Activated CD8-positive, alpha-beta T cell treated with anti-CD3 and anti-CD28 coated beads, Interleukin-2, amount 10 ng/mL, durations not matched to agents 7 days and 5 days (primary cell): ENCODE data around the gene CNPPD1. TPM values are rescaled to one million over a fixed set of nuclear protein-coding genes. Genes with fewer than 3 reads are reported as not detected.

Source experiments
- ATAC-seq: fragments of 150-1000 bp; cut with Tn5 transposase; one replicate; pipeline ENCODE4 v1.10.0; 2021; ENCODE audit warnings: moderate library complexity
- CTCF ChIA-PET: fragments of 350-600 bp; sonication (Branson Sonifier 250); formaldehyde crosslinking; loops from one replicate; lab custom pipeline; 2021; ENCODE audit warnings: antibody characterized with exemption; lab: Charles Lee
- POLR2A ChIA-PET: fragments of 350-600 bp; sonication (Branson Sonifier 250); formaldehyde crosslinking; loops from one replicate; lab custom pipeline; 2021; ENCODE audit warnings: antibody characterized with exemption; lab: Charles Lee
- DNase-seq: peaks from one replicate; pipeline ENCODE4 v3.0.0-alpha.2; 2020
- H3K27ac Mint-ChIP-seq: one replicate; pipeline ENCODE4 v1.8.0; 2021; ENCODE audit warnings: mild to moderate bottlenecking, mixed read lengths
- H3K27me3 Mint-ChIP-seq: one replicate; pipeline ENCODE4 v1.8.0; 2021; ENCODE audit warnings: low read depth, mixed read lengths
- H3K36me3 Mint-ChIP-seq: one replicate; pipeline ENCODE4 v1.8.0; 2021; ENCODE audit warnings: low read depth, mixed read lengths
- H3K4me1 Mint-ChIP-seq: one replicate; pipeline ENCODE4 v1.8.0; 2021; ENCODE audit warnings: low read depth, mixed read lengths
- H3K4me3 Mint-ChIP-seq: one replicate; pipeline ENCODE4 v1.8.0; 2021; ENCODE audit warnings: mild to moderate bottlenecking, mixed read lengths
- H3K9me3 Mint-ChIP-seq: one replicate; pipeline ENCODE4 v1.8.0; 2022; ENCODE audit warnings: mixed read lengths; ENCODE audit not compliant: insufficient read depth
- total RNA-seq, 2 experiments: library from RNA; stranded (reverse); gene quantifications; one replicate each; pipeline ENCODE4 v1.2.3, GENCODE V29; 2021

The CNPPD1 gene
- total RNA-seq, 2 experiments from 2014 or later: 75.1 to 81.4 TPM

DNA sequence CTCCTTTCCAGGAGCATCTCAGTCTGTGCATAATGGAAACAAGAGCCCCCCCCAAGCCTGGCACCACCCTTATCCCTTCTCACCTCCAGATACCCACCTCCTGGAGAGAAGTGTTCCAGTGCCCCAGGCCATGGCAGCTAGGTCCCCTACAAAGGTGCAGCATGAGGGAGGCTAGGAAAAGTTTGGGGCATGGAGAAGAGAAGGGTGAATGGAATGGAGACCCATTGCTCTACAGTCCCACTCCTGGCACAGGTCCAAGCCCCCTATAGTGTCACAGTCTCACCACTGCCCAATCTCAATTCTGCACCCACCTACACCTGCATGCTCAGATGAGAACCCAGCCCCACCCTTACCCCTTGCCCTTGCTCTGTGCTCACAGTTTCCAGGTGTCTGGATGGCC lies 7.8 kb downstream of the CNPPD1 start:
- no peak overlapping the region for H3K27ac Mint-ChIP-seq
- POLR2A ChIA-PET: no interaction called here

DNA sequence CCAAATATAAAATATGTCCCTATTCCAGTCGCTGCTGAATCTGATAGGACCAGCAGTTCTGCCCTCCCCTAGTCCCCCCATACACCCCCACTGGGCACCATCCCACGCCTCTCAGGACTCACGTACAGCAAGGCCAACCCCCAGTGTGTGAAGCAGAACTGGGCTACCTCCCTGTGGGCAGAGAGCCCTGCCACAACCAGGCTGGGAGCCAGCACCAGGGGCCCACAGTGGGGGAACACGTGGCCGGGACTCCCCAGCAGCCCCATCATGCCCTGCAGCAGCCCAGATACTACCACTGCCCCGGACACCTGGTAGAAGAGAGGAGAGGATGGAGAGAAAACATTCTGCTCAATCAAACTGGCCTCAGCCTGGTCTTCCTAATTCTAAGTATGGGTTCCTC lies 8.2 kb downstream of the CNPPD1 start:
- ChIA-PET CTCF (interaction anchor here (1.0 kb wide), 1 partner anchor 9 kb away, joined by 3 read pairs; no protein-coding TSS in a partner anchor), POLR2A (no interaction called here)
- Mint-ChIP-seq H3K9me3 (no peaks in the 10 kb centered on the region), H3K4me3 (no peak overlapping the region), H3K4me1 (peaks cover 11% of the 10 kb centered on the region), H3K27ac (no peak overlapping the region), H3K36me3 (peaks cover 27% of the 10 kb centered on the region), H3K27me3 (no peaks in the 10 kb centered on the region)
- ATAC-seq (no peak), DNase-seq (no peak)

More for the DNA sequence above, 7.8 kb downstream of the CNPPD1 start:
- no peaks in the 10 kb centered on the region for H3K27me3 Mint-ChIP-seq
- no peaks in the 10 kb centered on the region for H3K9me3 Mint-ChIP-seq
- ATAC-seq (no peak), DNase-seq (no peak)
- peaks cover 29% of the 10 kb centered on the region for H3K36me3 Mint-ChIP-seq
- no peak overlapping the region for H3K4me3 Mint-ChIP-seq
- peaks cover 12% of the 10 kb centered on the region for H3K4me1 Mint-ChIP-seq
- CTCF ChIA-PET: interaction anchor here (1.0 to 3.9 kb wide), 3 partner anchors 9 to 39 kb away, joined by 3 to 49 read pairs (median 3); partner anchors contain the start of gene ZFAND2B

DNA sequence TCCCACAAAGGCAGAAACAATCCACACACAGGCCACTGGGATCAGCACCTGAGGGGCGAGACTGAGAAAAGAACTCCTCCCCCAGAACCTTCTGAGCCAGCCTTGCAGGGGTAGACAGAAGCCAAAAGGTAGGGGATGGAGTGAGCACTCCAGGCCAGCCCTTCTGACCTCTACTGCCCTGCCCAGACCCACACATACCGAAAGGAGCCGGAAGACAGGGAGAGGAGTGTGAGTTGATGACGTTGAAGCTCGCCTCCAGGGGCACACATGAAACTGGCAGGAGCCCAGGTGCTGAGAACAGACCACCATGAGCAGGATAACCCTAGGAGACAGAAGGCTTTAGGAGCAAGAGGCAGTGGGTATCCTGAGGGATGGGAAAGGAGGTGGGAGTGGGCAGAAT lies 8.7 kb downstream of the CNPPD1 start:
- H3K9me3 Mint-ChIP-seq: no peaks in the 10 kb centered on the region
- H3K4me3 Mint-ChIP-seq: no peak overlapping the region
- ChIA-PET CTCF (interaction anchor here (1.0 kb wide), 1 partner anchor 8 kb away, joined by 3 read pairs; no protein-coding TSS in a partner anchor), POLR2A (no interaction called here)
- peaks cover 11% of the 10 kb centered on the region for H3K4me1 Mint-ChIP-seq
- DNase-seq: no peak
- peaks cover 23% of the 10 kb centered on the region for H3K36me3 Mint-ChIP-seq
- ATAC-seq: no peak
- H3K27me3 Mint-ChIP-seq: no peaks in the 10 kb centered on the region
- peak overlapping the region; percentile 18 for H3K27ac Mint-ChIP-seq

DNA sequence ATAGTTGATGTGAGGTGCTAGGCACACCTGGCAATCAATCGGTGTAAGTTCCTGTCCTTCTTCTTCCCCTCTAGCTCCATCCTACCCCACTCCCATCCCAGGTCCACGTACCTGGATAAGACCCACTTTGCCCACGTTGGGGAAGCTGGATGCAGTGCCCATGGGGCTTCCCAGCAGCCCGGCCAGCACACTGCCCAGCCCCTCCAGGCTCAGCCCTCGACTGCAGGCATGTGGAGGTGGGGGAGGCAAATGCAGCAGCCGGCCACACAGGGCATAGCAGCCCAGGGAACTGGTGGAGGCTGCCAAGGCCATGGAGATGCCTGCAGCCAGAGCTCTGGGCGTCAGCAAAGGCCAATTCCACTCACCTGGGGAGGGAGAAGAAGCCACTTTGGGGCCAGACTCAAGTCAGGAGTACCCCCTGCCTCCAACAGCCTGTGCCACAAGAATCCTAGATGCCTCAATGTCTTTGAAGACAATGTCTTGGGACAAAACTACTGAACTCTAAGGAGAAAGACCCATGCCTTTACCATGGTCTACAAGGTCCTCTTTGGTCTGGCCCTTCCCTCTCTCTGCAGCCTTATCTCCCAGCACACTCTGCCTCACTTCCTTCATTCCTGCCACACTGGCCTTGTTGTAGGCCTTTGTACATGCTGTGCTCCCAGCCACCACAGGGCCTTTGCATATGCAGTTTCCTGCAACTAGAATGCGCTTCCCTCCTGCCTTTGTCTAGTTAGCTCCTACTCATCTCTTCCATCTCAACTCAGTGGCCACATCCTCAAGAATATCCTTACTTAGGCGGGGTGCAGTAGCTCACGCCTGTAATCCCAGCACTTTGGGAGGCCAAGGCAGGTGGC lies 11.4 kb downstream of the CNPPD1 start:
- Mint-ChIP-seq H3K27me3 (no peaks in the 10 kb centered on the region), H3K4me1 (peaks cover 8% of the 10 kb centered on the region), H3K9me3 (no peaks in the 10 kb centered on the region), H3K36me3 (peaks cover 4% of the 10 kb centered on the region), H3K27ac (no peak overlapping the region), H3K4me3 (no peak overlapping the region)
- POLR2A ChIA-PET: interaction anchor here (3.7 kb wide), 1 partner anchor 11 kb away, joined by 25 read pairs; the partner anchor contains the start of gene CNPPD1
- CTCF ChIA-PET: interaction anchor here (1.4 to 2.1 kb wide), 2 partner anchors 10 to 129 kb away, joined by 3 to 8 read pairs; no protein-coding TSS in a partner anchor
- ATAC-seq (no peak), DNase-seq (no peak)

DNA sequence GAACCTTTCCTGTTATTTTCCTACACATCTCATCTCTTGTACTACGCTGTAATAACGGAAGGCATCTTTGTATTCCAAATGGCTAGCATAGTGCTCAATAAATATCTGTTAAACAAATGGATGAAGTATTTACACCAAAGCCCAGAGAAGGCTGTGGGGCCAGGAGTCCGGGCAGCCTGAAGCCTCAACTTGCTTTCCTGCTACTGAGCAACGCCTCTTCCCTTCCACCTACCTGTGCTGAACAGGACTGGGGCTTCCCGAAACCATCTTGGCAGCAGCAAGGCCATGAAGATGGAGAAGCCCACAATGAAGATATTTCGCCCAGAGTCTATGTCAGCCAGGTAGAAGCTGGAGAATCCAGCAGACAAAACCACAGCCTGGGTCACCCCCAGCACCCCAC lies 13.6 kb downstream of the CNPPD1 start:
- no peak overlapping the region for H3K27ac Mint-ChIP-seq
- H3K36me3 Mint-ChIP-seq: peaks cover 4% of the 10 kb centered on the region
- H3K4me3 Mint-ChIP-seq: no peak overlapping the region
- ChIA-PET POLR2A (no interaction called here), CTCF (interaction anchor here (1.0 to 1.9 kb wide), 5 partner anchors 8 to 133 kb away, joined by 3 to 4 read pairs (median 4); no protein-coding TSS in a partner anchor)
- H3K4me1 Mint-ChIP-seq: peaks cover 20% of the 10 kb centered on the region
- DNase-seq (no peak), ATAC-seq (no peak)
- H3K27me3 Mint-ChIP-seq: no peaks in the 10 kb centered on the region
- H3K9me3 Mint-ChIP-seq: no peaks in the 10 kb centered on the region

DNA sequence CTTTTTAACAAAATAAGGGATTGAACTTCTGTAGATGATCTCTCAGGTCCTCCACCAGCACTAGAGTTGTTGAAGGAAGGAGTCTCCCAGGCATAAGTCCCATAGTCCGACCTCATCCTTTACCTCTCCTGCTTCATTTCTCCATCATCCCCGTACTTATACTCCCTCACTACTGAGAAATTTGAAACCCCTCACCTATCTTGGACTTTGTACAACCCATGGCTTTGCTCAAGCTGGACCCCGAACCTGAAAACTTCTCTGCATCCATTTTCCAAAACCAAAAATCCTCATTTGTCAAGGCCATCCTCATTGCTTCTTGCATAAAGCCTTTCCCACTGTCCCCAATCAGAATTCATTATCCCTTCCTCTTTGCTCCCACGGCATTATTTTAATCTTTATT lies 15.6 kb downstream of the CNPPD1 start:
- H3K4me1 Mint-ChIP-seq: peaks cover 20% of the 10 kb centered on the region
- peak overlapping the region; percentile 88 for H3K4me3 Mint-ChIP-seq
- POLR2A ChIA-PET: no interaction called here
- ATAC-seq (no peak), DNase-seq (no peak)
- peak overlapping the region; percentile 95 for H3K27ac Mint-ChIP-seq
- H3K27me3 Mint-ChIP-seq: no peaks in the 10 kb centered on the region
- peaks cover 8% of the 10 kb centered on the region for H3K36me3 Mint-ChIP-seq
- CTCF ChIA-PET: interaction anchor here (2.7 to 6.3 kb wide), 4 partner anchors 21 to 133 kb away, joined by 9 to 93 read pairs (median 20); partner anchors contain the start of genes ABCB6, GLB1L and STK16
- H3K9me3 Mint-ChIP-seq: no peaks in the 10 kb centered on the region

DNA sequence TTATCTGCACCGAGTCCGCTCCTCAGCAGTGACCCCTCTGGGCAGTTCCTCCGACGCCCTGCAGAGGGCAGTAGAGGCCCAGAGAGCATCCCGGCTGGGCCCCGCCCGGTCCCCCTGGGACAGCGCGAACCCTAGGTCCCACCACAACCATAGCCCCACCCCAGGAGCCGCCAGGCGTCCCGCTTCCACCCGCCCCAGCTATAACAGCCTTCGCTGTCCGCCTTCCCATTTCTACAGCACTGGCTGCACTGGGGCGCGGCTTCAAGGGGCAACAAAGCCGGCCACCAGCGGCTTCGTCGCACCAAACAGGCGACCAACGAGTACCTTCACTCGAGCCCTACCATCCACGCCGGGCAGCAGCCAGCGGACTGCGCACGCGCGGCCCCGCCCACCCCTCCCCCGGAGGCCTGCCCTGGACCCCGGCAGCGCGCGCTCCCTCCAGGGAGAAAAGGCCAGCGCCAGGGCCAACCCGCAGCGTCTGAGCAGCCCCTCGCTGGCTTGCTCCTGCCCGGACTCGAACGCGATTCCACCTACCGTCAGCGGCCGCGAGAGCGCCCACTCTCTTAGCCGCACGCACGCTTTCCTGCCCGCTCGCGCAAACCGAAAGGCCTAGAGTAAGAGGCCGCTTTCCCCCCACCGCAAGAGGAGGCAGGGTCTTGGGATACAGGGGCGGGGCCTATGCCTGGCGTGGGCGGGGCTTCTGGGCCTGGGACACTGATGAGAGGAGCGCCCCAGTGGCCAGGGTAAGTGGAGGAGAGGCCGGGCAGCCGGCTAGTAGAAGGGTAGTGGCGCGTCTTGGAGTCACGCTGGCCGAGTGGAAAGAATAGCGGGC lies 16.3 kb downstream of the CNPPD1 start, which contains the start of gene NHEJ1:
Gene NHEJ1 (minus strand): TSS at position 630 of the 832 bp plus-strand sequence. CDS start 2,453 bp downstream, outside the sequence.
- peak within 1 kb of the TSS; percentile 88 for H3K4me3 Mint-ChIP-seq
- peaks cover 8% of the 10 kb centered on the region for H3K36me3 Mint-ChIP-seq
- H3K4me1 Mint-ChIP-seq: peaks cover 20% of the 10 kb centered on the region
- peak within 1 kb of the TSS; percentile 95 for H3K27ac Mint-ChIP-seq
- CTCF ChIA-PET: interaction anchor here (0.6 to 6.3 kb wide), 35 partner anchors 8 to 370 kb away, joined by 3 to 93 read pairs (median 7); partner anchors contain the start of genes ABCB6, ANKZF1, ATG9A and CNPPD1
- no peaks in the 10 kb centered on the region for H3K9me3 Mint-ChIP-seq
- DNase-seq (peak; percentile 94), ATAC-seq (peak; percentile 89)
- POLR2A ChIA-PET: interaction anchor here (0.6 to 1.2 kb wide), 5 partner anchors 15 to 89 kb away, joined by 3 to 5 read pairs (median 3); partner anchors contain the start of genes GLB1L and STK16
- H3K27me3 Mint-ChIP-seq: no peaks in the 10 kb centered on the region

DNA sequence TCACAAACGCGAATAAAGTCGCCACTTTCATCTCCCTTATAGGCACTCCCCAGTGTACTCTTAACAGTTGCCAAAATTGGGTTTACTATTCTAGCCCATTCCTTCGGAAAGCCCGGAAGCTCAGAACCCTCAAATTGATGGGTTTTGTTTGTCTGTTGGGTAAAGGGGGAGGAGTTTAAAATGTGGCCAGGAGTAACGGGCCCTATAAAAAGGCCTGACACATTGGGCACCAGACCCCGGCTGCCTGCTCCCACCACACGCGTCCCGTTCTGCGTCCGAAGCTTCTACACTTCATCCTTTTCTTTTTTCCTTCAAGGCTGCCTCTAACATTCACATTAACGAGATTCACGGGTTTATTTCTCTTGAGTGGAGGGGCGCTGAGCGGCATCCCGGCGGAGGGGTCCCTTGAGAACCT lies 16.9 kb downstream of the CNPPD1 start:
- ATAC-seq (no peak), DNase-seq (no peak)
- ChIA-PET POLR2A (interaction anchor here (0.6 to 1.2 kb wide), 6 partner anchors 16 to 363 kb away, joined by 3 to 5 read pairs (median 3); partner anchors contain the start of genes GLB1L, STK16 and ZFAND2B), CTCF (interaction anchor here (0.8 to 6.3 kb wide), 44 partner anchors 9 to 370 kb away, joined by 3 to 93 read pairs (median 4); partner anchors contain the start of genes ABCB6, ANKZF1, ATG9A and CNPPD1)
- peak overlapping the region; percentile 95 for H3K27ac Mint-ChIP-seq
- peaks cover 20% of the 10 kb centered on the region for H3K4me1 Mint-ChIP-seq
- H3K36me3 Mint-ChIP-seq: peaks cover 8% of the 10 kb centered on the region
- peak overlapping the region; percentile 88 for H3K4me3 Mint-ChIP-seq
- no peaks in the 10 kb centered on the region for H3K9me3 Mint-ChIP-seq
- H3K27me3 Mint-ChIP-seq: no peaks in the 10 kb centered on the region

DNA sequence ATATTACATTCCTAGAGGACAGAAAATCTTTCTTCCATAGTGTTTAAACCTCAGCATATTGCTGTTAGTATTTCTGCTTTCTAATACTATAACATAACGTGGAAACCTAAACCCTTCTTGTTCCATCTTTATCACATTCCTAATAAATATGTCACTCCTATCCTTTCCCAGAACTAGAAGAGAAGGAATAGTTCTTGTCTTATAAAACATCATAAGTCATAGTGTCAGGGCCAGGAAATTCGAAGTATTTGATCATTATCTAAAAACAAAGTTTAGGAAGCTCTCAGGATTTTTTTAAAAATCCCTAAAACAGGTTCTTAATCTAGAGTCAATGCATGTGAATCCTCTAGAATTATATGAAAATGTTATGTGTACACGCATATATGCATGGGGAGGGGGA lies 18.1 kb downstream of the CNPPD1 start:
- ChIA-PET POLR2A (no interaction called here), CTCF (interaction anchor here (0.7 to 6.3 kb wide), 30 partner anchors 10 to 277 kb away, joined by 3 to 93 read pairs (median 8); partner anchors contain the start of genes ABCB6, CNPPD1, SLC23A3 and TUBA4B)

DNA sequence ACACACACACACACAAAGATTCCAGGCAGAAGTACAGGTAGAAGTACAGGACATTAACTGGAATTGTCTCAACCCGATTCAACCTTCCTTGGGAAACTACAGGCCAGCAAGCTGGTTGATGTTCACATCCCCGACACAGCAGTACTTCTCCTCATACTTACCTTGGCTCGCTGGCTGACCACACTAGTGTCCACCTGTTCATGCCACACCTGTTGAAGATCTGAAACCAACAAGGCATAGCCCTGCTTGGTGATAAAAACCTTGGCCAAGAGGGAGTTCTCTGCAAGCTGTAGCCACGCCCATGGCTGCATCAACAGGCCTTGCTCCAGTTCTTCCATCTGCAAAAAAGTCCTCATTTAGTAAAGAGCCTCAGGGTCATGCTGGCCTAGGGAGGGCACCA lies 18.7 kb downstream of the CNPPD1 start:
- H3K27ac Mint-ChIP-seq: no peak overlapping the region
- H3K36me3 Mint-ChIP-seq: peaks cover 14% of the 10 kb centered on the region
- DNase-seq: no peak
- peaks cover 20% of the 10 kb centered on the region for H3K4me1 Mint-ChIP-seq
- ChIA-PET CTCF (interaction anchor here (1.0 to 6.3 kb wide), 16 partner anchors 13 to 178 kb away, joined by 3 to 93 read pairs (median 12); partner anchors contain the start of genes ABCB6, CNPPD1 and SLC23A3), POLR2A (interaction anchor here (1.2 kb wide), 1 partner anchor 17 kb away, joined by 3 read pairs; no protein-coding TSS in a partner anchor)
- no peaks in the 10 kb centered on the region for H3K27me3 Mint-ChIP-seq
- no peak for ATAC-seq
- no peak overlapping the region for H3K4me3 Mint-ChIP-seq
- no peaks in the 10 kb centered on the region for H3K9me3 Mint-ChIP-seq

More for the DNA sequence above, 18.1 kb downstream of the CNPPD1 start:
- H3K27me3 Mint-ChIP-seq: no peaks in the 10 kb centered on the region
- H3K4me3 Mint-ChIP-seq: no peak overlapping the region
- no peak overlapping the region for H3K27ac Mint-ChIP-seq
- DNase-seq: no peak
- no peak for ATAC-seq
- H3K4me1 Mint-ChIP-seq: peaks cover 20% of the 10 kb centered on the region
- no peaks in the 10 kb centered on the region for H3K9me3 Mint-ChIP-seq
- peaks cover 11% of the 10 kb centered on the region for H3K36me3 Mint-ChIP-seq
